HG02678 (cell line): Measurements from ENCODE around the gene MOGAT1.
"Not testable (repeated sequence)": the region's sequence is repeated elsewhere in the genome, so short reads cannot be mapped to it uniquely, and the experiment has no call there.

Source experiments
- ATAC-seq: cut with Tn5 transposase; IDR thresholded peaks from one replicate; pipeline ENCODE4 v1.9.1; 2021; ENCODE audit warnings: mild to moderate bottlenecking, moderate library complexity; ENCODE audit not compliant: unreplicated experiment

The MOGAT1 gene

GRCh38 chr2:222738312-222738711 is 66.9 kb downstream of the MOGAT1 start:
- no peak for ATAC-seq

DNA sequence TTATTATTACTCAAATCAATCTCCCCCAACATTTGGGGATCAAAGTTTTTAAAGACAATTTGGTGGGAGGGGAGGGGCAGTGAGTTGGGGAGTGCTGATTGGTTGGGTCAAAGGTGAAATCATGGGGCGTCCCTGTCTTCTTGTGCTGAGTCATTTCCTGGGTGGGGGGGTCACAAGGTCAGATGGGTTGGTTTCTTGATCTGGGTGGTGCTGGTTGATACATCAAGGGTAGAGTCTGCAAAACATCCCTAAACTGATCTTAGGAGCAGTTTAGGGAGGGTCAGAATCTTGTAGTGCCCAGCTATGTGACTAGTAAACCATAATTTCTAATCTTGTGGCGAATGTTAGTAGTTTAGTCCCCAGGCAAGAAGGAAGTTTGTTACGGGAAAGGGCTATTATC is 67.4 kb downstream of the MOGAT1 start:
- no peak for ATAC-seq

GRCh38 chr2:222739939-222740338 is 68.5 kb downstream of the MOGAT1 start:
- ATAC-seq: no peak

DNA sequence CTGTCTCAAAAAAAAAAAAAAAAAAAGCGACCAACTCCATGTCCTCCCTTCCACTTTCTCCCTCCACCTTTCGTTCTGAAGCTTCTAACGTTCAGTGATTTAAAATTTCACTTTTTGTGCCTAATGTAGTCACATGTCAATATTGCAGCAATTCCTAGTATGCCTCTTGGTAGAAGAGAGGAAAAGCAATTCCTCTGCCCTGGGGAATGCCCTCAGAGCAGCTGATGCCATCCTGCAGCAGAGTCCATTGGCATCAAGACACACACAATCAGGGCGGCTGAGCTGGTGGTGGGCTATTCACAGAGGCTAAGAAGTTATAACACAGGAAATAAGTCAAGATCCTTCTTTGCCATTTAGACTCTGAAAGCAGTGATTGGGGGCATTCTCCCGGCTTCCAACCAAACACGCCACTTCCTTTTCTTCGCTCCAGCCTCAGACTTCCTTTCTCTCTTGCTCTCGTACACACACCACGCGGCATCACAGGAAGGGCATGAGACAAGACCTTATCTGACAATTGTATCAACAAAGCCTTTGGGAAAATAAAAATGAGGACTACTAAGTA is 71.9 kb downstream of the MOGAT1 start:
- ATAC-seq: no peak

GRCh38 chr2:222745836-222746559 is 74.5 kb downstream of the MOGAT1 start:
- ATAC-seq: no peak

GRCh38 chr2:222747526-222748160 is 76.2 kb downstream of the MOGAT1 start:
- ATAC-seq: peak; percentile 73

GRCh38 chr2:222750533-222750932 is 79.1 kb downstream of the MOGAT1 start:
- no peak for ATAC-seq

GRCh38 chr2:222751238-222751637 is 79.8 kb downstream of the MOGAT1 start:
- no peak for ATAC-seq

DNA sequence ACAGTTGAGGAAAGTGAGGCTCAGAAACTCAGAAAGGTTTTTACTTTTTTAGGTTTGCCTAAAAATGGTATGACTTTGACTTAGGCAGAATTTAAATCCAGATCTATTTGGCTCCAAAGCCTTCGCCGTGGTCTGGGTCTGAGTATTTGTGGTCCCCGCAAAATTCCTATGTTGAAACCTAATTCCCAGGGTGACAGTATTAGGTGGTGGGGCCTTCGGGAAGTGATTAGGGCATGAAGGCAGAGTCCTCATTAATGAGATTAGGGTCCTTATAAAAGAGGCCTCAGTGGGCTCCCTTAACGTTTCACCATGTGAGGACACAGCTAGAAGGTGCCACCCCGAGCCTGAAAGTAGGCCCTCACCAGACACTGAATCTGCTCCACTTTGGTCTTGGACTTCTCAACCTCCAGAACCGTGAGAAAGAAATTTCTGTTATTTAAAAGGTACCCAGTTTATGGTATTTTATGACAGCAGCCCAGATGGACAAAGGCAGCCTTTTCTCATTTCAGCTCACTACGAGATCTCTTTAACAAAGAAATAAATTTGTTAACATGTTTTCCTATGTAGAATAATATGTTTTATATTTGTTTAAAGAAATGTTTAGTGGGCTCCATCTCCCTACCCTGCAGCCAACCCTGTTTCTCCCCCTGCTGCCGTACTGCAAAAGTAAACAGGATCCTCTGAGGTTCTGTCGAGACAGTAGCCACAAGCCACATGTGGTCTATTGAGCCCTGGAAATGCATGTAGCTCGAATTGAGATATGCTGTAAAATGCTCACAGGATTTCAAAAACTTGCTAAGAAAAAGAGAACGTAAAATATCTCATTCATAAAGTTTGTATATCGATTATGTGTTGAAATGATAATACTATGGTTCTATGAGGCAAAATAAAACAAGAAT is 80.6 kb downstream of the MOGAT1 start:
- no peak for ATAC-seq

GRCh38 chr2:222752746-222753145 is 81.3 kb downstream of the MOGAT1 start:
- no peak for ATAC-seq

GRCh38 chr2:222753251-222753824 is 81.9 kb downstream of the MOGAT1 start:
- ATAC-seq: no peak

GRCh38 chr2:222754324-222754930 is 83.0 kb downstream of the MOGAT1 start:
- ATAC-seq: no peak

DNA sequence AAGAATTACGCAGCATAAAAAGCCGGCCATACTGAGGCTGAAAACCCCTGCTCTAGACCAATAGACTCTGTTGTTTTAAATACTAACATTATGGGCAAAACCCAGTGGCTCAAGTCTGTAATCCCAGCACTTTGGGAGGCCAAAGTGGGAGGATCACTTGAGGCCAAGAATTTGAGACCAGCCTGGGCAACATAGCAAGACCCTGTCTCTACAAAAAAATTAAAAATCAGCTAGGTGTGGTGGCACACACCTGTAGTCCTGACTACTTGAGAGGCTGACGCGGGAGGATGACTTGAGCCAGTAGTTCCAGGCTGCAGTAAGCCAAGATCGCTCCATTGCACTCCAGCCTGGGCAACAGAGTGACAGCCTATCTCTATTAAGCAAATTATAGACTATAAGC is 84.1 kb downstream of the MOGAT1 start:
- not testable (repeated sequence) for ATAC-seq

DNA sequence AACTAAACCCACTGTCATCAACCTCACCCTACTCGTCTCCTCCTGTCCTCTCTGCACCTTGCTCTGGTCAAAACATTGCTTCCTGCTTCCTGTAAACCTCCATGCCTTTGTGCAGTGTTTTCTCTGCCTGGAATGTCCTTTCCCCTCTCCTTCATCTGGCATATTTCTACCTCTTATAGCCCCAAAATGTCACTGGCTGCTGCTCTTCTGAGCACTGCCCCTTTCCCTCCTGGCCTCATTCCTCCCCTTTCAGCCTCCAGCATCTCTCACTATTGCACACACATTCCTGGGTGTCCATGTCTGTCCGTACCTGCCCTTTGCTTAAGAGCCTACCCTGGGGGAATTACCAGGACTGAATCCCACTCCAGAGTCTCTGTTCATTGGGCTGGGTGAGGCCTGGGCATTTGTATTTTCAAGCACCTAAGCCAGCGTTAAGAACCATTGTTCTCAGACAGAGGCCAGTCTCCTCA is 84.9 kb downstream of the MOGAT1 start:
- ATAC-seq: no peak

DNA sequence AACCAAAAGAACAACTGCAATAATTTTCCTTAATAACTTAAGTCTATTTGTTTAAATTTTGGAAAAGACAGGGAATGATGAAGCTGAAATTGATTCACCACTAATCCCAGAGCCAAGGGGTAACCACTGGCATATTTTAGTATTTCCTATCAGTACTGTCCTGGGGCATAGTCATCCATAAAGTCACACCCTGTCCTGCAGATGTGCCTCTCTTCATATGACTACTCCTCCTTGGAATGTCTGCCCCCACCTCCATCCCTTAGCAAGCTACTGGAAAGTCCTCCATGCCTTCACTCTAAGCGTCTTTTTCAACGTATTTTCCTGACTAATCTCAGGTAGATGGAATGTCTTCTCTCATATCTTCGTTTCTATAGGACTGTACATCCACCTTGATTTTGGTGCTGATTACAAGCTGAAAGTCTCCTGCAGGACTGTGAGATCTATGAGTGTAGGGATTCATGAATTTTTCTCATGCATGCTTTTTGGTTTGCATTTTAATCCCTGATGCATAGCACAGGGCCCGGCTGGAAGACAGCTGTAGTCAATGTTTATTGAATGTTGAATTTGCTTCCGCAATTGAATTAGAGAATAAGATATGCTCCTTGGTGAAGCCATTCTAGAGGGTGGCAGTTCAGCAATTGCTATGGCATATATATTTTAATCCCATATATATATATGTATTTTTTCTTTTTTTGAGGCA is 85.6 kb downstream of the MOGAT1 start:
- no peak for ATAC-seq
